Measurements from ENCODE around the gene VAV2. TPM values are rescaled to one million over a fixed set of nuclear protein-coding genes. Genes with fewer than 3 reads are reported as not detected.

The VAV2 gene
- total and polyA plus RNA-seq, 9 of the 15 experiments (the other 6 are each of a cell fraction or from before 2014, with no cell fraction given) = 0.01 to 2.7 (median 1.0) TPM; not detected in 1

DNA sequence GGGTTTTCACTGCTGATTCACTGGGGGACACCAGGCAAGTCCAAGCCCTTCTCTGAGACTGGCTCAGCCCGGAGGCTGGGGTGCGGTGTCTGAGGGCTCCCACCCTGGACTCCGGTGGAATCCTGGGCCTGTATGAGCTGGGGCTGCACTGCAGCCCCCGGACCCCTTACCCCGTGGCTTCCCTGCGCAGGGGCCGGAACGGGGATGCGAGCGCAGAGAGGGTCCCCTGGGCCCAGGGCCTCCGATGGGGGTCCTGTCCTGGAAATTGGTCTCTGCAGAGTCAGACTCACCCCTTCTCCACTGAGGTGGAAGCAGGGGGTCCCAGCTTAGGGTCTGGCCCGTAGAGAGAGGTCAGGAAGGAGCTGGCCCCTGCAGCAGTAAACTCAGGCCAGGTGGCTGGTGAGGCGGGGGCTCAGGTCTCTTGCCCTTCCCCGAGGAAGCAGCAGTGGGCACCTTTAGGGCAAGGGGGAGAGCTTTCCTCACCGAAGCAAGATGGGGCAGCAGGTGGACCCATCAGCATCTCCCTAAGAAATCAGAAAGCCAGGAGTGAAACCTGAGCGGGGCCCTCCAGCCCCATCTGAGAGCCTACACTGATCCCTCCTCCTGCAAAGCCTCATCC, 1.6 kb upstream of the VAV2 start (continued):
- no peak for TF ChIP-seq ZBTB40 (IDR thresholded peaks at IDR 0.05)
- TF ChIP-seq ZBTB40 (CRISPR knock-in tag; IDR thresholded peaks at IDR 0.05) = no peak
- no peak for TF ChIP-seq KDM5B (IDR thresholded peaks at IDR 0.05; ENCODE audit: insufficient replicate concordance, low read depth, low read length)
- TF ChIP-seq CHD4 (IDR thresholded peaks at IDR 0.05; ENCODE audit: insufficient read depth, insufficient replicate concordance, low read depth, low read length, poor library complexity, severe bottlenecking) = no peak
- TF ChIP-seq, protein P1, sequence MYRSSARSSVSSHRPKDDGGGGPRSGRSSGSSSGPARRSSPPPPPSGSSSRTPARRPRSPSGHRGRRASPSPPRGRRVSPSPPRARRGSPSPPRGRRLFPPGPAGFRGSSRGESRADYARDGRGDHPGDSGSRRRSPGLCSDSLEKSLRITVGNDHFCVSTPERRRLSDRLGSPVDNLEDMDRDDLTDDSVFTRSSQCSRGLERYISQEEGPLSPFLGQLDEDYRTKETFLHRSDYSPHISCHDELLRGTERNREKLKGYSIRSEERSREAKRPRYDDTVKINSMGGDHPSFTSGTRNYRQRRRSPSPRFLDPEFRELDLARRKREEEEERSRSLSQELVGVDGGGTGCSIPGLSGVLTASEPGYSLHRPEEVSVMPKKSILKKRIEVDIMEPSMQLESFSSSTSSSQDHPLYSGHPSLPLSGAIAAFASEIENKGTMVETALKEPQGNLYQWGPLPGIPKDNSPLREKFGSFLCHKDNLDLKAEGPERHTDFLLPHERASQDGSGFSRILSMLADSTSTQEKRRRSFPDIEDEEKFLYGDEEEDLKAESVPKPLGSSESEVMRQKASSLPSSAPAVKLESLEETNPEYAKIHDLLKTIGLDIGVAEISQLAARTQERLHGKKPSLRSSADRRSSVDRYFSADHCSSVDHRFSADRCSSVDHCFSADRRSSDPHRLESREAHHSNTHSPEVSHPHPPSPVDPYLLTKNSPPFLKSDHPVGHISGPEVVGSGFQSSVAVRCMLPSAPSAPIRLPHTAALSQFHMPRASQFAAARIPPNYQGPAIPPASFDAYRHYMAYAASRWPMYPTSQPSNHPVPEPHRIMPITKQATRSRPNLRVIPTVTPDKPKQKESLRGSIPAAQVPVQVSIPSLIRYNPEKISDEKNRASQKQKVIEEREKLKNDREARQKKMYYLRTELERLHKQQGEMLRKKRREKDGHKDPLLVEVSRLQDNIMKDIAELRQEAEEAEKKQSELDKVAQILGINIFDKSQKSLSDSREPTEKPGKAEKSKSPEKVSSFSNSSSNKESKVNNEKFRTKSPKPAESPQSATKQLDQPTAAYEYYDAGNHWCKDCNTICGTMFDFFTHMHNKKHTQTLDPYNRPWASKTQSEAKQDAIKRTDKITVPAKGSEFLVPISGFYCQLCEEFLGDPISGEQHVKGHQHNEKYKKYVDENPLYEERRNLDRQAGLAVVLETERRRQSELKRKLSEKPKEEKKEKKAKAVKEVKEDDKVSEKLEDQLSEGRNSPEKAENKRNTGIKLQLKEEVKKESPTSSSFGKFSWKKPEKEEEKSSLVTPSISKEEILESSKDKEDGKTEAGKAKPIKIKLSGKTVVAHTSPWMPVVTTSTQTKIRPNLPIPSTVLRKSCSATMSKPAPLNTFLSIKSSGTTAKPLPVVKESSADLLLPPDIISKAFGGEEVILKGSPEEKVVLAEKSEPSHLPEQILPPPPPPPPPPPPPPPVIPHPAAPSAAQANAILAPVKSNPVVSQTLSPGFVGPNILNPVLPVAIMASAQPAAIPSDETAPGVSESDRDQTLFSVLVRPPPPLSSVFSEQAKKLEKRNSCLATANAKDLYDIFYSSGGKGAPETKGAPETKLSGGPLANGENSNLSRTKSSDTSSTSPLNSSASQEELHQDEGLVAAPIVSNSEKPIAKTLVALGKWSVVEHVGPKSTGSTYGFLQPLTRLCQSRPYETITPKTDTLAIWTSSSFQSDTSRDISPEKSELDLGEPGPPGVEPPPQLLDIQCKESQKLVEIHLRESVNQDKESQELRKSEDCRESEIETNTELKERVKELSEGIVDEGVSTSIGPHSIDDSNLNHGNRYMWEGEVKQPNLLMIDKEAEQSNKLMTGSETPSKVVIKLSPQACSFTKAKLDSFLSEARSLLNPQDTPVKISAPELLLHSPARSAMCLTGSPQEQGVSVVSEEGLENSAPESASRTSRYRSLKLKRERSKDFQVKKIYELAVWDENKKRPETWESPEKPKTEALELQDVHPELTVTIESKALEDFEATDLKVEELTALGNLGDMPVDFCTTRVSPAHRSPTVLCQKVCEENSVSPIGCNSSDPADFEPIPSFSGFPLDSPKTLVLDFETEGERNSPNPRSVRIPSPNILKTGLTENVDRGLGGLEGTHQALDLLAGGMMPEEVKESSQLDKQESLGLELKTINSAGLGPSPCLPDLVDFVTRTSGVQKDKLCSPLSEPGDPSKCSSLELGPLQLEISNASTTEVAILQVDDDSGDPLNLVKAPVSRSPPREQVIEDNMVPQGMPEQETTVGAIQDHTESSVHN (IDR thresholded peaks at IDR 0.05; ENCODE audit: borderline replicate concordance in 1 of 2, low read depth in 1 of 2) = no peak
- no peak for TF ChIP-seq ZNF23 (CRISPR knock-in tag; IDR thresholded peaks at IDR 0.05)
- TF ChIP-seq ZNF699 (CRISPR knock-in tag; IDR thresholded peaks at IDR 0.05; ENCODE audit: insufficient replicate concordance) = no peak
- TF ChIP-seq ZNF316 (IDR thresholded peaks at IDR 0.05) = no peak
- no peak for TF ChIP-seq MEIS2 (IDR thresholded peaks at IDR 0.05; ENCODE audit: partially characterized antibody)

Measured in K562 (cell line).